PC-9 (cell line): ENCODE measurements around the gene FOXN3. TPM values are rescaled to one million over a fixed set of nuclear protein-coding genes. Genes with fewer than 3 reads are reported as not detected.

ENCODE experiments used
- BruUV-seq: library from RNA; stranded (reverse); fragments of 400-500 nt; replicated peaks from 2 replicates; lab custom pipeline; 2021; lab: Mats Ljungman, UMichigan
- CTCF ChIA-PET: fragments of 300-600 bp; sonication (Branson Sonifier 250); formaldehyde crosslinking; loops from one replicate; lab custom pipeline; 2022; ENCODE audit warnings: antibody characterized with exemption; lab: Charles Lee
- POLR2A ChIA-PET: fragments of 300-600 bp; sonication (Branson Sonifier 250); formaldehyde crosslinking; loops from one replicate; lab custom pipeline; 2022; ENCODE audit warnings: antibody characterized with exemption; ENCODE audit not compliant: unreplicated experiment; lab: Charles Lee
- DNase-seq, 2 experiments: peaks; one replicate each; pipeline versions ENCODE4 v3.0.0 to v3.0.0-alpha.2; 2015 to 2022; ENCODE audit warnings: mixed read lengths in 1 of 2
- H2AFZ ChIP-seq: fragments of 200-600 bp; sonication (generic); 2 replicates; pipeline ENCODE4 v1.8.1; 2017; ENCODE audit warnings: antibody characterized with exemption
- H3F3A ChIP-seq: fragments of 200-600 bp; sonication (generic); 2 replicates; pipeline ENCODE4 v1.8.1; 2017; ENCODE audit warnings: antibody characterized with exemption, mild to moderate bottlenecking, low read depth; ENCODE audit not compliant: insufficient read depth
- H3K27ac ChIP-seq: fragments of 200-600 bp; sonication (generic); 2 replicates; pipeline ENCODE4 v1.6.1; 2016; ENCODE audit warnings: mixed run types
- H3K27me3 ChIP-seq: fragments of 200-600 bp; sonication (generic); 2 replicates; pipeline ENCODE4 v1.6.1; 2016; ENCODE audit warnings: low read depth, mixed run types; ENCODE audit not compliant: insufficient read depth
- H3K36me3 ChIP-seq: fragments of 200-600 bp; sonication (generic); 2 replicates; pipeline ENCODE4 v1.6.1; 2016; ENCODE audit warnings: low read depth, mixed run types
- H3K4me1 ChIP-seq: fragments of 200-600 bp; sonication (generic); replicated peaks from 2 replicates; pipeline ENCODE4 v1.6.1; 2016; ENCODE audit warnings: mixed run types; ENCODE audit not compliant: insufficient read depth
- H3K4me2 ChIP-seq: fragments of 200-600 bp; sonication (generic); 2 replicates; pipeline ENCODE4 v1.6.1; 2017; ENCODE audit warnings: mixed run types
- H3K4me3 ChIP-seq: fragments of 200-600 bp; sonication (generic); 2 replicates; pipeline ENCODE4 v1.6.1; 2016; ENCODE audit warnings: mixed run types
- H3K79me2 ChIP-seq: fragments of 200-600 bp; sonication (generic); 2 replicates; pipeline ENCODE4 v1.6.1; 2017; ENCODE audit warnings: low read depth, mixed run types
- H3K9me2 ChIP-seq: fragments of 200-600 bp; sonication (generic); 2 replicates; pipeline ENCODE4 v1.8.1; 2017; ENCODE audit warnings: mild to moderate bottlenecking; ENCODE audit not compliant: insufficient read depth
- H3K9me3 ChIP-seq: fragments of 200-600 bp; sonication (generic); 2 replicates; pipeline ENCODE4 v1.8.1; 2016; ENCODE audit warnings: low read depth; ENCODE audit not compliant: insufficient read depth
- H4K20me1 ChIP-seq: fragments of 200-600 bp; sonication (generic); 2 replicates; pipeline ENCODE4 v1.8.1; 2017; ENCODE audit not compliant: insufficient read depth
- EZH2 ChIP-seq: fragments of 200-600 bp; sonication (generic); IDR thresholded peaks from 2 replicates; pipeline ENCODE4 v1.8.0; 2017; ENCODE audit warnings: antibody characterized with exemption, low read depth
- intact Hi-C: fragments of 100-400 bp; cut with micrococcal nuclease; formaldehyde crosslinking; loops from one replicate; pipeline ENCODE4 v1.10.0; 2022; ENCODE audit not compliant: unreplicated experiment
- total RNA-seq: library from RNA; stranded (reverse); gene quantifications from 2 replicates; pipeline ENCODE4 v1.2.3, GENCODE V29; 2021
- TF ChIP-seq, protein P1 (sequence below): fragments of 200-600 bp; sonication (generic); conservative IDR thresholded peaks from 2 replicates; pipeline ENCODE4 v1.6.1; 2017; ENCODE audit warnings: mixed run types, antibody characterized with exemption, mild to moderate bottlenecking, moderate library complexity

The FOXN3 gene
- total RNA-seq, 1 experiment from 2014 or later, result 4.2 TPM

DNA sequence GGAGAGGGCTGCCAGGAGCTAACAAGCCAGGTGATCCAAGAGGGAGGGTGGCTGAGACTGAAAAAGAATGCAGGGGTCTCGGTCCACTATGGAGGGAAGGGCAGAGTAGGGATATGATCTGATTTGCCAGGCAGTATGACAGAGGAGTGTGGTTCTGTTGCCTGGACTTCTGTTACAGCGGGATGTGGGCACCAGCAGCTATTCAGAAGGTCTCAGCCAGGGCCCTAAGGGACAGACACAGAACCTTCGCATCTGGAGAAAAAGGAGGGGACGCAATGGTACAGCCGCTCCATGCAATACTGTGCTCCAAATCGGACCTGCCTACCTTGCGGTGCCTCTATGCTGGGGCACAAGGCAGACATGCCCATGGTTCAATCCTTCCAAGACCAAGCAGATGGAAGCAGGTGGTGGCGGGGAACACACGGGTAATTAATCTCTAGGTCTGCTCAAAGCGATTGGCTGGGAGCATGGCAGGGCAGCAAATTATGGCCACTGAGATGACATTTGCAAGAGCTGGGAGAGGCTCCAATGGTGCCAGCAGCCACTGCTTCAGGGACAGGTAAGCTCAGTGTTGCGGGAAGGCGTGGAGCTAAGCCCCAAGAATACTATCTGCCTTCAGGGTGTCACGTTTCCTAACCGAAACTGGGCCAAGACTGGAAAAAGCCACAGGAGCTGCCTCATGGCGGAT is 185.5 kb downstream of the FOXN3 start:
- CTCF ChIA-PET, result no interaction called here
- H3K9me2 ChIP-seq, result no peaks in the 10 kb centered on the region
- H3K4me2 ChIP-seq, result no peak overlapping the region
- TF ChIP-seq, protein P1, sequence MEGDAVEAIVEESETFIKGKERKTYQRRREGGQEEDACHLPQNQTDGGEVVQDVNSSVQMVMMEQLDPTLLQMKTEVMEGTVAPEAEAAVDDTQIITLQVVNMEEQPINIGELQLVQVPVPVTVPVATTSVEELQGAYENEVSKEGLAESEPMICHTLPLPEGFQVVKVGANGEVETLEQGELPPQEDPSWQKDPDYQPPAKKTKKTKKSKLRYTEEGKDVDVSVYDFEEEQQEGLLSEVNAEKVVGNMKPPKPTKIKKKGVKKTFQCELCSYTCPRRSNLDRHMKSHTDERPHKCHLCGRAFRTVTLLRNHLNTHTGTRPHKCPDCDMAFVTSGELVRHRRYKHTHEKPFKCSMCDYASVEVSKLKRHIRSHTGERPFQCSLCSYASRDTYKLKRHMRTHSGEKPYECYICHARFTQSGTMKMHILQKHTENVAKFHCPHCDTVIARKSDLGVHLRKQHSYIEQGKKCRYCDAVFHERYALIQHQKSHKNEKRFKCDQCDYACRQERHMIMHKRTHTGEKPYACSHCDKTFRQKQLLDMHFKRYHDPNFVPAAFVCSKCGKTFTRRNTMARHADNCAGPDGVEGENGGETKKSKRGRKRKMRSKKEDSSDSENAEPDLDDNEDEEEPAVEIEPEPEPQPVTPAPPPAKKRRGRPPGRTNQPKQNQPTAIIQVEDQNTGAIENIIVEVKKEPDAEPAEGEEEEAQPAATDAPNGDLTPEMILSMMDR, result no peak
- no peak for TF ChIP-seq EZH2
- peaks cover 59% of the 10 kb centered on the region for H3K27me3 ChIP-seq
- BruUV-seq, result no TSS peak
- H3K27ac ChIP-seq, result no peak overlapping the region
- H3K4me3 ChIP-seq, result no peak overlapping the region
- no peaks in the 10 kb centered on the region for H3K9me3 ChIP-seq
- no peak for DNase-seq
- H3K79me2 ChIP-seq, result no peaks in the 10 kb centered on the region
- no peak overlapping the region for H2AFZ ChIP-seq
- POLR2A ChIA-PET, result no interaction called here
- H3F3A ChIP-seq, result no peaks in the 10 kb centered on the region
- intact Hi-C loops, result no loop called here
- H3K36me3 ChIP-seq, result no peaks in the 10 kb centered on the region
- H3K4me1 ChIP-seq, result no peaks in the 10 kb centered on the region
- H4K20me1 ChIP-seq, result no peaks in the 10 kb centered on the region

DNA sequence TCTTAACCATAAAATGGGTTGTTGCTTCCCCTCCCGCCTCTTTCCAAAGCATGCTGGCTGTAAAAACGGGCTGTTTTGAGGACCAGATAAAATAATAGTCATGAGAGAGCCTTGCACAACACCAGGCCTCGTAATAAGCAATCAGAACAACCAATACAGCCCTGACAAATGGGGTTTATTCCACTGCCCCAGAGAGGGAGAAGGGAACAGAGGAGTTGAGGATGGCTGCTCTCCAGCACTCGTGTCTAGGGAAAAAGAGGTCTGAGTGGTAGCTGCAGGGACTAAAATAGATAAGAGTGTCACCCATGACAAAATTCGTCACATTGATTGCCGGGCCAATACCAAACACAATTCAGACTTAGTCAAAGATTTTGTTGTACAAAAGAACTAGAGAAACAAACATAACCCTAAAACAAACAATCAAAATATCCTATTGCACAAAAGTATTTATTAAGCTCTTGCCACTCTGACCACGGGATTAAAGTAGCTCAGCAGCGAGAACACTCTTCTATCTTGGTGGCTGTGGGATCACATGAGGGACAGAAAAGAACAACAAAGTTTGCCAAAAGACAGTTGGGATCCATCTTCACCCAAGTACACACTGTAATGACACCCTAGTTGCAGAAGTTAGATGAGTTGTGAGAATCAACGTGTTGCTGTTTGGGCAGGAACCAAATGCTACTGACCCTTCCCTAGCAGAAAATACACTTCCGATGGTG is 188.0 kb downstream of the FOXN3 start:
- no peak overlapping the region for H3K4me3 ChIP-seq
- ChIA-PET CTCF (no interaction called here), POLR2A (no interaction called here)
- H3K9me2 ChIP-seq, result no peaks in the 10 kb centered on the region
- no peaks in the 10 kb centered on the region for H3K4me1 ChIP-seq
- TF ChIP-seq EZH2, result no peak
- TF ChIP-seq, protein P1, result no peak
- no peak overlapping the region for H3K27ac ChIP-seq
- H3K9me3 ChIP-seq, result no peaks in the 10 kb centered on the region
- intact Hi-C loops, result no loop called here
- H3K79me2 ChIP-seq, result no peaks in the 10 kb centered on the region
- no peak overlapping the region for H3K4me2 ChIP-seq
- no TSS peak for BruUV-seq
- H2AFZ ChIP-seq, result no peak overlapping the region
- H3K36me3 ChIP-seq, result no peaks in the 10 kb centered on the region
- DNase-seq, result no peak
- H3K27me3 ChIP-seq, result peaks cover 56% of the 10 kb centered on the region
- H4K20me1 ChIP-seq, result no peaks in the 10 kb centered on the region
- H3F3A ChIP-seq, result no peaks in the 10 kb centered on the region

DNA sequence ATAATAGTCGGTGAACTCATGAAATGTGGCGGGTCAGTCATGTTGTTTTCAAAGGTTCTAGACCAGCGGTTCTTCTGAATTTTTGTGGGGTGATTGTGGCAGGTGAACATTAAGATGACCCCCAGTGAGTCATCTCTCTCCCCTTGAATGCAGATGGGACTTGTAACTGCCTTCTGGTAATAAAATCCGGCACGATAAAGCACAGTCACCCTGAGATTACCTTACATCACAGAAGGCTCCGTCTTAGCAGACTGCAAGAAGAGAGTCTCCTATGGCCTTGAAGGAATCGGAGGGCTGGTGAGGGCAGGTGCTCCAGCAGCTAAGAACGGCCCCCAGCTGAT is 189.6 kb downstream of the FOXN3 start:
- no peak for TF ChIP-seq EZH2
- TF ChIP-seq, protein P1, result no peak
- H3K9me2 ChIP-seq, result no peaks in the 10 kb centered on the region
- no peak overlapping the region for H2AFZ ChIP-seq
- no peaks in the 10 kb centered on the region for H3K79me2 ChIP-seq
- no peak for DNase-seq
- H3K27ac ChIP-seq, result no peak overlapping the region
- no peaks in the 10 kb centered on the region for H3K36me3 ChIP-seq
- BruUV-seq, result no TSS peak
- peaks cover 66% of the 10 kb centered on the region for H3K27me3 ChIP-seq
- H4K20me1 ChIP-seq, result no peaks in the 10 kb centered on the region
- H3K9me3 ChIP-seq, result no peaks in the 10 kb centered on the region
- intact Hi-C loops, result no loop called here
- no peak overlapping the region for H3K4me2 ChIP-seq
- no peaks in the 10 kb centered on the region for H3F3A ChIP-seq
- H3K4me3 ChIP-seq, result no peak overlapping the region
- POLR2A ChIA-PET, result no interaction called here
- H3K4me1 ChIP-seq, result no peaks in the 10 kb centered on the region
- CTCF ChIA-PET, result no interaction called here
